Fibroblast of mammary gland (primary cell): ENCODE results near the gene HOXD4.
A peak's percentile ranks its signal among the peaks of the same experiment; 100 is the strongest.

ENCODE experiments used
- DNase-seq: peaks from one replicate; pipeline ENCODE4 v3.0.0-alpha.2; 2010; ENCODE audit warnings: low read depth
- H3K4me3 ChIP-seq: 2 replicates; pipeline ENCODE4 v1.5.1; 2011; ENCODE audit warnings: low read depth, mild to moderate bottlenecking, low read length, moderate library complexity; ENCODE audit not compliant: control insufficient read depth
- CTCF ChIP-seq: conservative IDR thresholded peaks from 2 replicates; pipeline ENCODE4 v1.5.1; 2011; ENCODE audit warnings: low read depth, low read length, inconsistent platforms; ENCODE audit not compliant: control insufficient read depth, insufficient read depth

Gene HOXD4

GRCh38 chr2:176187200-176187898 is 36.0 kb downstream of the HOXD4 start:
- peak overlapping the region; percentile 50 for H3K4me3 ChIP-seq
- no peak for DNase-seq
- TF ChIP-seq CTCF = no peak

- no peak for DNase-seq
- no peak for TF ChIP-seq CTCF
- H3K4me3 ChIP-seq = peak within 1 kb of the TSS; percentile 50
Observed at GRCh38 chr2:176187899-176188773, 36.8 kb downstream of the HOXD4 start, which contains the start of gene HOXD1. Gene HOXD1 (plus strand): TSS chr2:176188668. CDS start chr2:176188802, 134 bp downstream.

GRCh38 chr2:176188774-176189680 is 37.7 kb downstream of the HOXD4 start:
- H3K4me3 ChIP-seq = peak overlapping the region; percentile 50
- TF ChIP-seq CTCF = no peak
- no peak for DNase-seq

- no peak for TF ChIP-seq CTCF
- H3K4me3 ChIP-seq = no peak overlapping the region
- DNase-seq = no peak
Observed at GRCh38 chr2:176189681-176190641, 38.6 kb downstream of the HOXD4 start.

- H3K4me3 ChIP-seq = no peak overlapping the region
- TF ChIP-seq CTCF = no peak
- DNase-seq = no peak
Observed at GRCh38 chr2:176192351-176192750, 41.0 kb downstream of the HOXD4 start.

GRCh38 chr2:176193048-176193447 is 41.7 kb downstream of the HOXD4 start:
- TF ChIP-seq CTCF = no peak
- no peak overlapping the region for H3K4me3 ChIP-seq
- DNase-seq = no peak
